Measurements from ENCODE around the gene MED25. TPM values are rescaled to one million over a fixed set of nuclear protein-coding genes. Genes with fewer than 3 reads are reported as not detected.
A peak's percentile ranks its signal among the peaks of the same experiment; 100 is the strongest.

MED25 gene
- total RNA-seq, 1 donor from 2014 or later = 58.1 TPM

- TF ChIP-seq CTCF (IDR thresholded peaks at IDR 0.05) = no peak
- no peak overlapping the region for H3K4me3 Mint-ChIP-seq (ENCODE audit: unreplicated experiment)
- H3K36me3 Mint-ChIP-seq (ENCODE audit: unreplicated experiment) = peaks cover 23% of the 10 kb centered on the region
- DNase-seq (ENCODE audit: extremely low spot score, unreplicated experiment) = no peak
- peaks cover 2% of the 10 kb centered on the region for H3K4me1 Mint-ChIP-seq (ENCODE audit: unreplicated experiment)
- H3K27ac Mint-ChIP-seq (ENCODE audit: unreplicated experiment) = no peak overlapping the region
- H3K9me3 Mint-ChIP-seq (ENCODE audit: unreplicated experiment) = no peaks in the 10 kb centered on the region
- no peaks in the 10 kb centered on the region for H3K27me3 Mint-ChIP-seq (ENCODE audit: unreplicated experiment)
These were observed 19.5 kb upstream of the MED25 start for GRCh38 chr19:49798574-49798973.

- peaks cover 24% of the 10 kb centered on the region for H3K36me3 Mint-ChIP-seq (ENCODE audit: unreplicated experiment)
- DNase-seq (ENCODE audit: extremely low spot score, unreplicated experiment) = no peak
These were observed 18.8 kb upstream of the MED25 start for GRCh38 chr19:49799271-49799797.

GRCh38 chr19:49799798-49800376 is 18.2 kb upstream of the MED25 start:
- no peaks in the 10 kb centered on the region for H3K9me3 Mint-ChIP-seq (ENCODE audit: unreplicated experiment)
- H3K27me3 Mint-ChIP-seq (ENCODE audit: unreplicated experiment) = no peaks in the 10 kb centered on the region
- DNase-seq (ENCODE audit: extremely low spot score, unreplicated experiment) = no peak
- peaks cover 24% of the 10 kb centered on the region for H3K36me3 Mint-ChIP-seq (ENCODE audit: unreplicated experiment)
- no peak overlapping the region for H3K27ac Mint-ChIP-seq (ENCODE audit: unreplicated experiment)
- H3K4me3 Mint-ChIP-seq (ENCODE audit: unreplicated experiment) = no peak overlapping the region
- H3K4me1 Mint-ChIP-seq (ENCODE audit: unreplicated experiment) = peaks cover 2% of the 10 kb centered on the region
- peak; percentile 17 for TF ChIP-seq CTCF (IDR thresholded peaks at IDR 0.05)

More at GRCh38 chr19:49799271-49799797, 18.8 kb upstream of the MED25 start:
- peaks cover 2% of the 10 kb centered on the region for H3K4me1 Mint-ChIP-seq (ENCODE audit: unreplicated experiment)
- H3K27ac Mint-ChIP-seq (ENCODE audit: unreplicated experiment) = no peak overlapping the region
- no peak for TF ChIP-seq CTCF (IDR thresholded peaks at IDR 0.05)
- no peaks in the 10 kb centered on the region for H3K9me3 Mint-ChIP-seq (ENCODE audit: unreplicated experiment)
- H3K4me3 Mint-ChIP-seq (ENCODE audit: unreplicated experiment) = no peak overlapping the region
- H3K27me3 Mint-ChIP-seq (ENCODE audit: unreplicated experiment) = no peaks in the 10 kb centered on the region

GRCh38 chr19:49800771-49801170 is 17.3 kb upstream of the MED25 start:
- H3K9me3 Mint-ChIP-seq (ENCODE audit: unreplicated experiment) = no peaks in the 10 kb centered on the region
- no peak overlapping the region for H3K4me3 Mint-ChIP-seq (ENCODE audit: unreplicated experiment)
- no peaks in the 10 kb centered on the region for H3K27me3 Mint-ChIP-seq (ENCODE audit: unreplicated experiment)
- DNase-seq (ENCODE audit: extremely low spot score, unreplicated experiment) = no peak
- H3K27ac Mint-ChIP-seq (ENCODE audit: unreplicated experiment) = no peak overlapping the region
- H3K4me1 Mint-ChIP-seq (ENCODE audit: unreplicated experiment) = peaks cover 2% of the 10 kb centered on the region
- TF ChIP-seq CTCF (IDR thresholded peaks at IDR 0.05) = no peak
- peaks cover 24% of the 10 kb centered on the region for H3K36me3 Mint-ChIP-seq (ENCODE audit: unreplicated experiment)

- Mint-ChIP-seq H3K36me3 (ENCODE audit: unreplicated experiment) (peaks cover 27% of the 10 kb centered on the region), H3K27me3 (ENCODE audit: unreplicated experiment) (no peaks in the 10 kb centered on the region), H3K4me1 (ENCODE audit: unreplicated experiment) (peaks cover 2% of the 10 kb centered on the region), H3K9me3 (ENCODE audit: unreplicated experiment) (no peaks in the 10 kb centered on the region), H3K27ac (ENCODE audit: unreplicated experiment) (no peak overlapping the region), H3K4me3 (ENCODE audit: unreplicated experiment) (no peak overlapping the region)
- no peak for TF ChIP-seq CTCF (IDR thresholded peaks at IDR 0.05)
- no peak for DNase-seq (ENCODE audit: extremely low spot score, unreplicated experiment)
These were observed 16.6 kb upstream of the MED25 start for GRCh38 chr19:49801401-49801888.

Measured in osteocyte (in vitro differentiated cells).